GM11168 (cell line): ENCODE data around the gene KIF6.
"Not testable (repeated sequence)": the region's sequence is repeated elsewhere in the genome, so short reads cannot be mapped to it uniquely, and the experiment has no call there.

ENCODE experiments used
- in situ Hi-C: fragments of 300-500 bp; cut with MboI; formaldehyde crosslinking; loops from one replicate; pipeline ENCODE4 v1.12.0; 2022; ENCODE audit warnings: low sequenced_read_pairs; ENCODE audit not compliant: unreplicated experiment

The KIF6 gene

GRCh38 chr6:39515006-39515405 lies 210.2 kb downstream of the KIF6 start:
- in situ Hi-C loops = no loop called here

DNA sequence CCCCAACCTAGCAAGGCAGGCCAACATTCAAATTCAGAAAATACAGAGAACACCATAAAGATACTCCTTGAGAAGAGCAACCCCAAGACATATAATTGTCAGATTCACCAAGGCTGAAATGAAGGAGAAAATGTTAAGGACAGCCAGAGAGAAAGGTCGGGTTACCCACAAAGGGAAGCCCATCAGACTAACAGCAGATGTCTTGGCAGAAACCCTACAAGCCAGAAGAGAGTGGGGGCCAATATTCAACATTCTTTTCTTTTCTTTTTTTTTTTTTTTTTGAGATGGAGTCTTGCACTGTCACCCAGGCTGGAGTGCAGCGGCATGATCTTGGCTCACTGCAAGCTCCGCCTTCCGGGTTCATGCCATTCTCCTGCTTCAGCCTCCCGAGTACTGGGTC lies 215.4 kb downstream of the KIF6 start:
- in situ Hi-C loops = not testable (repeated sequence)

DNA sequence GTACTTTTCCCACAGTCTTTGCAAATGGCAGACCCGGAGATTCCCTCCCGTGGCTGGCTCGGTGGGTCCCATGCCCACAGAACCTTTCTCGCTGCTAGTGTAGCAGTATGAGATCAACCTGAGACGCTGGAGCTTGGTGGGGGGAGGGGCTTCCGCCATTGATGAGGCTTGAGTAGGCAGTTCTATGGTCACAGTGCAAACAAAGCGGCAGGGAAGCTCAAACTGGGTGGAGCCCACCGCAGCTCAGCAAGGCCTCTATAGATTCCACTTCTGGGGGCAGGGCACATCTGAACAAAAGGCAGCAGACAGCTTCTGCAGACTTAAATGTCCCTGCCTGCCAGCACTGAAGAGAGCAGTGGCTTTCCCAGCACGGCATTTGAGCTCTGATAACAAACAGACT lies 216.7 kb downstream of the KIF6 start:
- in situ Hi-C loops = no loop called here

DNA sequence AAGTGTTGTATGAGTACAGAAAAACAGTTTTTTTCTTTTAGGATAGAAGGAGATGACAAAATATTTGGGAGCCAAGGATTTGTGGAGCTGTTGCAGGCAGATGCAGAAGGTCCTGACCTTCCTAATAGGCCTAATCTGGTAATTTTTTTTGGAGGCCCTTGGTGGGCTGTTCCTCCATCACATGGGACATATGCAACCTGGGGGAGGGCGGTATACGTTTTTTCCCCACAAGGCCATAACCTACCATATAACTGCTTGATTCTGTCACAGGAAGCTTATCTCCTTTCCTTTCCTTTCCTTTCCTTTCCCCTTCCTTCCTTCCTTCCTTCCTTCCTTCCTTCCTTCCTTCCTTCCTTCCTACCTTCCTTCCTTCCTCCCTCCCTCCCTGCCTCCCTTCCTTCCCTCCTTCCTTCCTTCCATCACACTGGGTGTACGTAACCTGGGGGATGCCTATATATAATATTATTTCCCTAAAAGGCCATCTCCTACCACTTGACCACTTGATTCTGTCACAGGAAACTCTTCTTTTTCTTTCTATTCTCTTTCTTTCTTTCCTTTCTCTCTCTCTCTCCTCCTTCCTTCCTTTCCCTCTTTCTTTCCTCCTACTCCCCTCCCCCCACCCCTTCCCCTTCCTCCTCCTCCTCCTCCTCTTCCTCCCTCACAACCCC lies 217.7 kb downstream of the KIF6 start:
- in situ Hi-C loops = no loop called here

DNA sequence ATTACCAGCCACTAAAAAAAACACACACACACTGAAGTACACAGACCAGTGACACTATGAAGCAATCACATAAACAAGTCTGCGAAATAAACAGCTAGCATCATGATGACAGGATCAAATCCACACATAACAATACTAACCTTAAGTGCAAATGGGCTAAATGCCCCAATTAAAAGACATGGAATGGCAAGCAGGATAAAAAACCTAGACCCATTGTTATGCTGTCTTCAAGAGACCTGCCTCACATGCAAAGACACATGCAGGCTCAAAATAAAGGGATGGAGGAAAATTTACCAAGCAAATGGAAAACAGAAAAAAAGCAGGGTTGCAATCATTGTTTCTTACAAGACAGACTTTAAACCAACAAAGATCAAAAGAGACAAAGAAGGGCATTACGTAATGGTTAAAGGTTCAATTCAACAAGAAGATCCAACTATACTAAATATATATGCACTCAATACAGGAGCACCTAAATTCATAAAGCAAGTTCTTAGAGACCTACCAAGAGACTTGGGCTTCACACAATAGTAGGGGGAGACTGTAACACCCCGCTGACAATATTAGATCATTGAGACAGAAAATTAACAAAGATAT lies 222.7 kb downstream of the KIF6 start:
- in situ Hi-C loops = not testable (repeated sequence)

- in situ Hi-C loops = no loop called here
These were observed 226.2 kb downstream of the KIF6 start for GRCh38 chr6:39499053-39499452.

DNA sequence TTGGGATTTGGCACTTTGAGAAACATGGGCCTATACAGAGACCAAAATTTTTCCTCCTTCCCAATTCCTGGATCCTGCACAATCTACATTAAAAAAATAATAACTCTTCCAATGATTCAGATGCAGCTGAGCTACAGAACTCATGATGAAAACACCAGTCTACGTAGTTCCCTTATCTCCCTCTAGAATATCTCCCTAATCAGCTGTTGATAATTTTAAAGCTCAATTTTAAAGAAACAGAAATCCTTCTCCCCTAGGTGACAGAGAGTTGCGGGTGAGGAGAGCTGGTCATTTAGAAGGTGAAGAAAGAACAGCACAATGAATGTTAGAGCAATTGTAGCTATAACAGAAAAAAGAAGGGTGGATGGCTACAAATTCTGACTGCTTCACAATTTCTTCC lies 227.1 kb downstream of the KIF6 start:
- in situ Hi-C loops = no loop called here

DNA sequence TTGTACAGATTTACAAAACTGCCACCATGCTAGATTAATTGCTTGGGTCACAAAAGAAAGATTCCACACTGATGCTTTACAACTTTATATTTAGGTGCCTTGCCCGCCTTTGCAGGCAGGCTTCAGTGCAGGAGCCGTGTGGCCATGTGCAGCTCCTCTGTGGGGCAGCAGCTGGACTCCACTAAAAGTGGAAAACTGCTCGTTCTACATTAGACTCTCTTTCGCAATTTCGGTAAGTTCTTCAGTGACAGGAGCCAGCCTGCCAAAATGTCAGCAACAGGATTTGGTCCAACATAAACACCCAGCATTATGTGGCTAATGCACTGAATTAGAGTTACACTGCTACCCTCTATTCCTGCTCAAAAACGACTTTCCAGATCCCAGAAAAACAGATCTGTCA lies 228.3 kb downstream of the KIF6 start:
- in situ Hi-C loops = no loop called here

DNA sequence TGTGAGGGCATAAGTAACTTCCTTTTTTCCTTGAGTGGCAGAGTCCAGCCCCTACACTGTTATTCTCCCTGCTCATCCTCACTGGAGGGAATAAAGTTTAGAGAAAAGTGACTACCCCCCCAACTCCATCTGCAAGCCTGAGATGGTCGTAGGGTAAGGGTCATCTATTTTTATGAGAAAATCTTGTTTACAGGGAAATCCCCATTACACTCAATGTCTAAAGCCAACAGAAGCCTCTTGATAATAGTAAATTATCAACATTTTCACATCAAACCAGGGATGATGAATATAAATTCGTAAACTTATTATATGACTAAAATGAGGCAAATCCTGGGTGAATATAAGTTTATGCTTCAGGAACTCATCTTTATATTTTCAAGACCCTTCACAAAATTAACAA lies 228.8 kb downstream of the KIF6 start:
- in situ Hi-C loops = no loop called here

- in situ Hi-C loops = no loop called here
These were observed 229.6 kb downstream of the KIF6 start for GRCh38 chr6:39495640-39496039.

DNA sequence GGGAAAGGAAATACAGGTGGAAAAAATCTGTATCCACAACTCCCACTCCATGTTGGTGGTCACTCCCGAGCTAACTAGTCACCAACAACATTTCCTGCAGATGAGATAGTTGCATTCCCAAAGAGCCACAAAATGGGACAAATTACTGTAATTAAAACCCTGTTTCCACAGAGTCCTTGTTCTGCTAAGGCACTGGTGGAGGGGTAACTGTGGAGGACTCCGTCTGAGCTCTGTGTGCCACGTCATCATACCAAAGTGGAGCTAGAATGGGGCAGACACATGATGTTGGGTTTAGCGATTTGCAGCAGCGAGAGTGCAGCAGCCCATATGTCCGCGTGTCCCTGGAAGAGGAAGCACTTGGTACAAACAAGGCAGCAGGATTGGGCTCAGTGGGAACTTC lies 230.2 kb downstream of the KIF6 start:
- in situ Hi-C loops = no loop called here

- in situ Hi-C loops = no loop called here
These were observed 231.4 kb downstream of the KIF6 start for GRCh38 chr6:39493777-39494176.

- in situ Hi-C loops = no loop called here
These were observed 232.0 kb downstream of the KIF6 start for GRCh38 chr6:39493174-39493573.

GRCh38 chr6:39490108-39490507 lies 235.1 kb downstream of the KIF6 start:
- in situ Hi-C loops = no loop called here

DNA sequence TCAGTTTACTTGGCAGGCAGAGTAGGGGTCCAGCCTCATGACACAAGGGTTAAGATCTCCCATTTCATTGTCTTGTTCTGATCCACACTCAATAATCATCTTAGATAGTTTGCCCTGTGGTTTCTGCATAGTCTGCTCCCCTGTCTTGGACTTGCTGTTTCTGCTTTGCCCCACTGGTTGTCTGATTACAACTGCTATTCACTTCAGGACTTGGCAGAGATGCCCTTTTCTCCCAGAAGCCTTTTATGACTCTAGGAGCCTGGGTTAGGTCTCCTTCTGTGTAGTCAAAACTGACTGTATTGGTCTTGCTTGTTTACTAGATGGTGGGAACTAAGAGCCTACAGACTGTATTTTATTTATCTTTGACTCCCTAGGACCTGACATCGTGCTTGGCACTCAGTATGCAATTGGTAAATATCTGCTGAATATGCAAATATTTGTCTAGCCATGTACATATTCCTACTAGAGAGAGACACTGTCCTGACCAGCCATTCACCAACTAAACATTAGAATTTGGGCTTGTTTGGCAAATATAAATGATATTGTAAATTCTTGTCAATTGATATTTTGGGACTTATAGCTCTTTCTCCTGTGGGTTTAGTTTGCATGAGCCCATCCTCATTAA lies 236.8 kb downstream of the KIF6 start:
- in situ Hi-C loops = no loop called here

- in situ Hi-C loops = no loop called here
These were observed 240.9 kb downstream of the KIF6 start for GRCh38 chr6:39484276-39484675.

- in situ Hi-C loops = not testable (repeated sequence)
These were observed 245.4 kb downstream of the KIF6 start for GRCh38 chr6:39479819-39480218.

DNA sequence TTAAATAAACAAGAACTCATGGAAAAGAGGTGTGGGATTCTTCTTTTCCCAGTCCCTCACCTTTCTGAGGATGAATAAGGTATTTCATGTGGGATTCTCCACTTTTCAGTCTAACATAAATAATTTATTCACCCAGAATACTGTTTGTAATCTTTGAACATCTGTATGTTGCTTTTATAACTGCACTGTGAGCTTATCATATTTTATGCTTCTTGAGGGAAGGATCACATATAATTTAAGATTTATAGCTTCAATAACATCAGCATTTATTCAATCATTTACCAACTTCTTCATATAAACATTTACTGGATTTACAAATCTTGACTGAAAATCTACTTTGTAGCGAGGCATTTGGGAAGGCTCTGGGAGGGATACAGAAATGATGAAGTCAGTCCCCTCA lies 248.5 kb downstream of the KIF6 start:
- in situ Hi-C loops = no loop called here

GRCh38 chr6:39476151-39476550 lies 249.1 kb downstream of the KIF6 start:
- in situ Hi-C loops = no loop called here

DNA sequence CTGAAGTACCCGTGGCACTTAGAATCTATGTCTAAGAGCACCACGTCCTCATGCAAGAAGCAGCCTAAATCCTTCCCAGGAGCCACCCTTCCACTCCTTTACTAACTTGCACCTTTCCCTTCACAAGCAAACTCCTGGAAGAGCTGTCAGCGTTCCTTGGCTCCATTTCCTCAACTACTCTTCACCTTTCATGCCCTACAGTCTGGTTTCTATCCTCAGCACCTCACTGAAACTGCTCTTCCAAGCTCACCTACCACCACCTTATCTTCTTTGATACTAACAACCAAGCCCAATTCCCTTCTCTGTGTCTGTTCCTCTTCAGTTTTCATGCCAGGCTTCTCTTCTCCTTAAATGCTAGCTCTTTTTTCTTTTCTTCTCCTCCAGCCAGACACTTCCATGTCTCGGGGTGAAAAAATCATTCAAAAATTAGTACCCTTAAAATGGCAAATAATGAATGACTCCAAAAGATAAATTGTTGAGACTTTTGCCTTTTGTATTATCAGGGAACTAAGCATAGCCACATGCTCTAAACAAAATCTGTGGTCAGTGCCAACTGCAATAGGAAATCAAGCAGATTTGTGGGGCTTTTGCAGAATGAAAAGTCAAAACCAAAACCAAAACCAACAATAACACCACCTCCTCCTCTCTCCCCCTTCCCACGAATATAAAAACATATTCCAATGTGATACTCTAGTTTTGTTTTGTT lies 253.1 kb downstream of the KIF6 start:
- in situ Hi-C loops = no loop called here

GRCh38 chr6:39470506-39470905 lies 254.7 kb downstream of the KIF6 start:
- in situ Hi-C loops = no loop called here
